Right atrium auricular region (tissue), 2 donors: Measurements from ENCODE around the gene SYNJ2. TPM values are rescaled to one million over a fixed set of nuclear protein-coding genes. Genes with fewer than 3 reads are reported as not detected.

Source experiments
- DNase-seq: peaks from one replicate; pipeline ENCODE4 v3.0.0-alpha.2; 2019; ENCODE audit warnings: low spot score
- H3K27ac ChIP-seq, 2 donors: fragments of 200-600 bp; sonication (generic); 1 replicate in 1 of 2; 2 replicates in 1 of 2; pipeline ENCODE4 v1.5.1; 2016 to 2019
- H3K27me3 ChIP-seq, 2 donors: fragments of 200-600 bp; sonication (generic); one replicate each; pipeline versions ENCODE4 v1.5.1 to v1.6.0; 2017 to 2019
- H3K36me3 ChIP-seq: fragments of 200-600 bp; sonication (generic); one replicate; pipeline ENCODE4 v1.5.1; 2016
- H3K4me1 ChIP-seq, 2 donors: fragments of 200-600 bp; sonication (generic); one replicate each; pipeline versions ENCODE4 v1.5.1 to v1.6.0; 2017 to 2019
- H3K4me3 ChIP-seq, 2 donors: fragments of 200-600 bp; sonication (generic); 1 replicate in 1 of 2; 2 replicates in 1 of 2; pipeline ENCODE4 v1.5.1; 2017 to 2019; ENCODE audit warnings: mild to moderate bottlenecking in 1 of 2, moderate library complexity in 1 of 2
- H3K9me3 ChIP-seq, 2 donors: fragments of 200-600 bp; sonication (generic); one replicate each; pipeline ENCODE4 v1.5.1; 2019
- CTCF ChIP-seq, 2 donors: fragments of 200-600 bp; sonication (generic); IDR thresholded peaks; one replicate each; pipeline ENCODE4 v1.5.1; 2019; ENCODE audit warnings: antibody characterized with exemption in 2 of 2
- total RNA-seq, 2 donors: library from RNA; depleted of rRNA; stranded (reverse); fragments of >200 nt; gene quantifications; one replicate each; pipeline ENCODE4 v1.1.0, GENCODE V29; 2016

The SYNJ2 gene
- total RNA-seq, 2 donors from 2014 or later, result 10.1 to 20.0 TPM

GRCh38 chr6:158027590-158028285, 46.1 kb downstream of the SYNJ2 start:
- no peak for TF ChIP-seq CTCF (IDR thresholded peaks at IDR 0.05)
- no peak for DNase-seq
- H3K4me3 ChIP-seq, result no peak overlapping the region
- H3K4me1 ChIP-seq, result peaks cover 0 to 55% of the 10 kb centered on the region in 2 donors
- H3K9me3 ChIP-seq, result no peaks in the 10 kb centered on the region
- H3K27ac ChIP-seq, result peak overlapping the region; percentile 83 to 88
- no peaks in the 10 kb centered on the region for H3K27me3 ChIP-seq
- no peaks in the 10 kb centered on the region for H3K36me3 ChIP-seq

- H3K9me3 ChIP-seq, result no peaks in the 10 kb centered on the region
- TF ChIP-seq CTCF (IDR thresholded peaks at IDR 0.05), result no peak
- no peak overlapping the region for H3K4me3 ChIP-seq
- DNase-seq, result no peak
- peak overlapping the region; percentile 83 to 88 for H3K27ac ChIP-seq
- no peaks in the 10 kb centered on the region for H3K36me3 ChIP-seq
- peaks cover 0 to 61% of the 10 kb centered on the region in 2 donors for H3K4me1 ChIP-seq
- no peaks in the 10 kb centered on the region for H3K27me3 ChIP-seq
Measured at GRCh38 chr6:158028421-158028820, 46.8 kb downstream of the SYNJ2 start.

- Histone ChIP-seq H3K27me3 (no peaks in the 10 kb centered on the region), H3K27ac (peak overlapping the region in 1 of 2 donors; percentile 83), H3K4me3 (no peak overlapping the region), H3K36me3 (no peaks in the 10 kb centered on the region), H3K4me1 (peaks cover 0 to 65% of the 10 kb centered on the region in 2 donors), H3K9me3 (no peaks in the 10 kb centered on the region)
- TF ChIP-seq CTCF (IDR thresholded peaks at IDR 0.05), result no peak
- no peak for DNase-seq
Measured at GRCh38 chr6:158028876-158029275, 47.2 kb downstream of the SYNJ2 start.

- Histone ChIP-seq H3K9me3 (no peaks in the 10 kb centered on the region), H3K27ac (peak overlapping the region in 1 of 2 donors; percentile 5), H3K36me3 (no peaks in the 10 kb centered on the region), H3K27me3 (no peaks in the 10 kb centered on the region), H3K4me3 (no peak overlapping the region), H3K4me1 (peaks cover 0 to 65% of the 10 kb centered on the region in 2 donors)
- TF ChIP-seq CTCF (IDR thresholded peaks at IDR 0.05), result no peak
- DNase-seq, result no peak
Measured at GRCh38 chr6:158029668-158030230, 48.1 kb downstream of the SYNJ2 start.

GRCh38 chr6:158030380-158031300, 49.0 kb downstream of the SYNJ2 start:
- peak overlapping the region; percentile 68 to 70 for H3K27ac ChIP-seq
- no peak overlapping the region for H3K4me3 ChIP-seq
- DNase-seq, result no peak
- H3K9me3 ChIP-seq, result no peaks in the 10 kb centered on the region
- H3K27me3 ChIP-seq, result no peaks in the 10 kb centered on the region
- H3K4me1 ChIP-seq, result peaks cover 0 to 62% of the 10 kb centered on the region in 2 donors
- no peaks in the 10 kb centered on the region for H3K36me3 ChIP-seq
- no peak for TF ChIP-seq CTCF (IDR thresholded peaks at IDR 0.05)
